HG03469 (cell line): ENCODE results near the gene DMRTA2.
"Not testable (repeated sequence)": the region's sequence is repeated elsewhere in the genome, so short reads cannot be mapped to it uniquely, and the experiment has no call there.

Experiments
- ATAC-seq: cut with Tn5 transposase; IDR thresholded peaks from one replicate; pipeline ENCODE4 v1.9.1; 2021; ENCODE audit warnings: mild to moderate bottlenecking, moderate library complexity, moderate number of reproducible peaks; ENCODE audit not compliant: unreplicated experiment

Gene DMRTA2

DNA sequence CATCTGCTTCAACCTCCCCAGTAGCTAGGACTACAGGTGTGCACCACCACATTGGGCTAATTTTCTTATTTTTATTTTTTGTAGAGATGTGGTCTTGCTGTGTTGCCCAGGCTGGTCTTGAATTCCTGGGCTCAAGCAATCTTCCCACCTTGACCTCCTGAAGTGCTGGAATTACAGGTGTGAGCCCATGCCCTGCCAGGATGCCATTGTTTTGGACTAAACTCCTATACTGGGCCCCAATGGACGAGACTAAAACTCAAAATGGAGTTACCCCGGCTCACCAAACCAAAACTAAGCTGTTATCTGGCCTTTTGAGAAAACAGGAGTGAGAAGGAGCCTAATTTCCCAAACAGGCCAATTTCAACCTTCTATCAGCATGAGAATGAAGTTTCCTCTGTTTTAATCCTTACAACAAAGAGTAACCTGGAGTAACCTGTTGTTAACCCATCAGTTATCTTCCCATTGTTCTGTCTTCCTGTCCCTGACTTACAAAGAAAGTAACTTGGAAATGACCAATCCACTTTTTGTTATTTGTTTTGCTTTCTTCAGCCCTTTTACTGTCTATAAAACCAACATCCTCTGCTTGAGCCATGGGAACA is 29.6 kb downstream of the DMRTA2 start:
- no peak for ATAC-seq

- not testable (repeated sequence) for ATAC-seq
Observed at GRCh38 chr1:50381551-50381950, 41.7 kb downstream of the DMRTA2 start.

DNA sequence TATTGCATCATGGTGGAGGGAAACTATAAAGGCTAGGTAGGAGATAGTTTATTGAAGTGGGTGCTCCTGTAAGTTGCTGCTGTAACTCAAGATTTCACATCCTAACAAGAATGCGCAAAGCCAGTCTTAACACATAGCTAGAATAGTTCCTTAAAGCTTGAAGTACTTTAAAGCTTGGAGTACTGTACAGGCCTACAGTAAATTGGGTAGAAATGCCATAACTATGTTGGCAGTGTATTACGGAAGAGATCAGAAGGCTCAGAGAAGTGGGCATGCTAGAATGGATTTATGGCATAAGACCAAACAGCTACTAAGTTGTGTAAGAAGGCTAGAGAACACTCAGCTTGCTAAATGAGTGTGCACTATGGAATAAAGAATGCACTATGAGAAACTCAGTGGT is 44.5 kb downstream of the DMRTA2 start:
- ATAC-seq: no peak

DNA sequence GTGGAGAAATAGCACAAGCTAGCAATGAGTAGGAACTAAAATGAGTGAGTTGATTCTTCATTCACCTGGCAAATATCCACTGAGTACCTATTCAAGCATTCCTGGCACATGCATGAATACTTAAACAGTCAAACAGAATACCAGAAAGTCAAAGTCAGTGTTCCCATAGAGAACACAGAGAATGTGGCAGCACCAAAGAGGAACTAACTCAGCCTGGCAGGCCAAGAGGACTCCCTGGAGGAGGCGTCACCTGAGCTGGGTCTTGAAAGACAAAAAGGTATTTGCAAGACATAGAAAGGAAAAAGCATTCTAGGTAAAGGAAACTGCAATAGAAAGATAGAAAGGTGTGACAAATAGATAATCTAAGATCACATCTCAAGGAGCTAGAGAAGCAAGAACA is 49.7 kb downstream of the DMRTA2 start:
- no peak for ATAC-seq

GRCh38 chr1:50371749-50372148 is 51.5 kb downstream of the DMRTA2 start:
- ATAC-seq: no peak

GRCh38 chr1:50369830-50370229 is 53.4 kb downstream of the DMRTA2 start:
- no peak for ATAC-seq

DNA sequence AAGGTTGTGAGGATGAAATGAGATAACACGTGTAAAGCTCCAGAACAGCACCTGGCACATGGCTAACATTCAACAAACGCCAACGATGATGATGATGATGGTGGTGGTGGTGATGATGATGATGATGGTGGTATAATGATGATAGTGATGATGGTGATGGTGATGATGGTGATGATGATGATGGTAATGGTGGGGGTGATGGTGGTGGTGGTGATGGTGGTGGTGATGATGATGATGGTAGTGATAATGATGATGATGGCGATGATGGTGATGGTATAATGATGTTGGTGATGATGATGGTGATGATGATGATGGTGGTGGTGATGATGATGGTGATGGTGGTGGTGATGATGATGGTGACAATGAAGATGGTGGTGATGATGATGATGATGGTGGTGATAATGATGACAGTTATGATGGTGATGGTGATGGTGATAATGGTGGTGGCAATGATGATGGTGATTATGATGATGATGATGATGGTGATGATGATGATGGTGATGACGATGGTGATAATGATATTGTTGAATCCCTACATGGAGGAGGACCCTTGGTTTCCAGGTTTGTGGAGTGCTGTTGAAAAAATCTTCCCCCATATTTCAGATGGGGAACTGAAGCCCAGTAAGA is 54.1 kb downstream of the DMRTA2 start:
- no peak for ATAC-seq

DNA sequence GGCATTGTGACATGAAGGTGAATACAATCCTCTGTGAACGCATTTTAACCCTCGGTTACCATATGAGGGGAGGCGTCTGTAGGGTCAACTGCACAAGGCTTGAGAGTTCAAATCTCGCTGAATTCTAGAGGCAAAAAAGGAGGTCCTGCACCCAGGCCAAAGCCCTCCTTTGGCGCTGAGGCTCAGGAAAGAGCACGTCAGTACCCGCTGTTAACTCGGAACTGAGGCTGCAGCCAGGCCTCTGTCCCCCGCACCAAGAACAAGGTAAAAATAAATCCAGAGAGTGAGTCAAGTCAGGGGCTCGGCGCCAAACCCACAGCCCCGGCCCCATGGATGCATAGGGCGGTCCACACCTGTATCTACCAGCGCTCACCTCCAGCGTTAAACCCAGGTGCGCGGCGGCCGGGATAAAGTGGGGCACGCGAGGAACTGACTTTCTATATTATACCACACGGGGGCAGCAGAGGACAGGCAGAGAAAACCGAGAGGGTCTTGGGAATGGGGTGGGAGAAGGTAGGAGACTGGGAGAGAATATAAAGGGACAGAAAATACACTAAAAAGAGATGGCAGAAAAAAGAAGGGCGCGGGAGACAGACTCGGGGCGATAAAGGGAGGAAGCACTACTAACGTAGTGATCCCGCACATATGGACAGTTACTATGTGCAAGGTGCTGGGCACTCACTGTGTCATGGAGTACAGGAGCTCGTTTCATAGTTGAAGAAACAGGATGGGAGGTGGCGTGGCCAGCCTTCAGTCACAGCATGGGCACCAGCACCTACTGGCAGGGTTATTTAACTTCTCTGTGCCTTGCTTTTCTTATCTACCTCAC is 54.9 kb downstream of the DMRTA2 start:
- no peak for ATAC-seq
